HG03175 (cell line): ENCODE data around the gene ZNF536.

Experiments used
- ATAC-seq: cut with Tn5 transposase; IDR thresholded peaks from one replicate; pipeline ENCODE4 v1.9.1; 2021; ENCODE audit warnings: mild to moderate bottlenecking, moderate library complexity; ENCODE audit not compliant: unreplicated experiment

Gene ZNF536

GRCh38 chr19:30519607-30520205 is 147.5 kb downstream of the ZNF536 start:
- no peak for ATAC-seq

- no peak for ATAC-seq
These were observed 148.7 kb downstream of the ZNF536 start for GRCh38 chr19:30520735-30521479.

- ATAC-seq: no peak
These were observed 149.8 kb downstream of the ZNF536 start for GRCh38 chr19:30521937-30522336.

- no peak for ATAC-seq
These were observed 150.2 kb downstream of the ZNF536 start for GRCh38 chr19:30522341-30522740.

GRCh38 chr19:30523791-30524190 is 151.6 kb downstream of the ZNF536 start:
- ATAC-seq: no peak

- no peak for ATAC-seq
These were observed 153.2 kb downstream of the ZNF536 start for GRCh38 chr19:30525383-30525782.

- ATAC-seq: no peak
These were observed 156.7 kb downstream of the ZNF536 start for GRCh38 chr19:30528919-30529318.

- no peak for ATAC-seq
These were observed 157.7 kb downstream of the ZNF536 start for GRCh38 chr19:30529876-30530275.

GRCh38 chr19:30530751-30531150 is 158.6 kb downstream of the ZNF536 start:
- ATAC-seq: no peak

GRCh38 chr19:30535011-30535410 is 162.8 kb downstream of the ZNF536 start:
- no peak for ATAC-seq

- no peak for ATAC-seq
These were observed 164.8 kb downstream of the ZNF536 start for GRCh38 chr19:30536975-30537374.

- ATAC-seq: no peak
These were observed 167.1 kb downstream of the ZNF536 start for GRCh38 chr19:30539315-30539714.

GRCh38 chr19:30539981-30540380 is 167.8 kb downstream of the ZNF536 start:
- ATAC-seq: no peak

- no peak for ATAC-seq
These were observed 168.6 kb downstream of the ZNF536 start for GRCh38 chr19:30540761-30541160.

GRCh38 chr19:30541575-30541974 is 169.4 kb downstream of the ZNF536 start:
- ATAC-seq: no peak

- ATAC-seq: no peak
These were observed 171.2 kb downstream of the ZNF536 start for GRCh38 chr19:30543243-30543945.

- ATAC-seq: no peak
These were observed 173.6 kb downstream of the ZNF536 start for GRCh38 chr19:30545752-30546151.

- no peak for ATAC-seq
These were observed 174.1 kb downstream of the ZNF536 start for GRCh38 chr19:30546332-30546731.

- no peak for ATAC-seq
These were observed 175.1 kb downstream of the ZNF536 start for GRCh38 chr19:30547246-30547645.

GRCh38 chr19:30549151-30549550 is 177.0 kb downstream of the ZNF536 start:
- no peak for ATAC-seq

- no peak for ATAC-seq
These were observed 179.1 kb downstream of the ZNF536 start for GRCh38 chr19:30551271-30551670.

- ATAC-seq: no peak
These were observed 180.4 kb downstream of the ZNF536 start for GRCh38 chr19:30552593-30552992.
